GM19193 (cell line): ENCODE results near the gene ADGRB3.

Source experiments
- POLR2A ChIP-seq: IDR thresholded peaks from 4 replicates; pipeline ENCODE4 v1.6.1; 2011; ENCODE audit not compliant: insufficient read depth, insufficient read length; ENCODE audit errors: extremely low read depth

The ADGRB3 gene

DNA sequence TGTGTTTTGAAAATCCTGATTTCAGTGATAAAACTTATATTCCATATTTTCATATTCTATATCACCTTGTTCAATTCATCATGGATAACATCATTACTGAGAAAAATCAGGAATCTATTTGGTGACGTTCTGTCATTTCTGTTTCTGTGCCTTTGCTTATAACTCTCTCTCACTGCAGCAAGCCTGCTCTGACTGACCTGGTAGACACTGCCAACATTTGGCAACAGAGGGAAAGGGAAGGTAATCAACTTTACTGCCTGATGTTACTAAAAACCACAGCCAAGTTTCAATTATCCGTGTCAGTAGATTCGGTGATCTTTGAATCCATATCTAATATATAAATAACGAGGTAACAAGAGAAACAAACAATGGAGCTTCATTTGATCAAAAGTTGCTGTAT, 659.8 kb downstream of the ADGRB3 start:
- no peak for TF ChIP-seq POLR2A

DNA sequence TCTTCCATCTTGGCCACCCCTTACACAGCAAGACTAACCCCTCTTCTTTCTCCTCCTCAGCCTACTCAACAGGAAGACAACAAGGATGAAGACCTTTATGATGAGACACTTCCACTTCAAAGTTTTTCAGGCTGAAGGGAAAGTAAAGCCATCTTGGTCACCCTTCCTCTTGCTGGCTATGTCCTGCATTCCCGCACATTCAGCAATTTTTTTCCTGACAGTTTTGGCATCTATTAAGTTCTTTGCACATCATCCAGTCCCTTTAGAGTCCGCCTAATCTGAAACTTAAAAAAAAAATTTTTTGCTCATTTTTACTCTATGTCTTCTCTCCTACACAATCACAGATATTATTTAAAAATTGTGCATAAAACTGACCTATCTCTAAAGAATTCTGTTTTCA, 668.3 kb downstream of the ADGRB3 start:
- TF ChIP-seq POLR2A: no peak

DNA sequence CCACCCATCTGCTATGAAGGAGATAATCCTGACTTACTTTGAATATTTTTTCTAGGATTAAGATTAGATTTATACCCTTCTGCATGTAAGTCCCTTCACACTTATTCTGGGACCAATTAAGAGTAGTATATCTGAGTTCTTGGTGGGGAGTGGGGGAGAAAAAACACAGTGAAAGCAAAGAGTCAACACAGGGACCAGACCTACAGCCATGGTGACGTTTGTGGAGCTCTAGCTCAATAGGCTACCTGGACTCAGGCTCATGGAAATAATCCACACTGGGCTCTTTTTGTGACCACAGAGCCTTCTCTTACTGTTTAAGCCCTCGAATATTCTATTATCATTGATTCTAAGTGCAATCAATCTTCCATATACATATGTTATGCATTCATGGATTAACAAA, 670.4 kb downstream of the ADGRB3 start:
- no peak for TF ChIP-seq POLR2A

DNA sequence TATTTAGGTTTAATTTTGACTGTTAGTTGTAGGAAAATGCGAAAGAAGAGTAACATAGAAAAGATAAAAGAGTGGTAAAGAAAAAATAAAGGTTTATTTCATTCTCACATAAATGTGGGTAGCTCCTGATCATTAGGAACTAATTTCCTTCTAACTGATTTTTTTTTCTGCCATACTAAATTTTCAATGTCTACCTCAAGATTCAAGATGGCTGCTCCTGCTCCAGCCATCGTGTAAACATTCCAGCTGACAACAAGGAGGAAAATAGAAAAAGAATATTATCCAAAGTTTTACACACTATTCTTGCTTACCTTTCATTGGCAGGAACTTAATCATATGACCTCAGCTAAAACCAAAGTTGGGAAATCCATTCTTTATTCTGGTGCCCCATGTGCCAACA, 673.5 kb downstream of the ADGRB3 start:
- no peak for TF ChIP-seq POLR2A

DNA sequence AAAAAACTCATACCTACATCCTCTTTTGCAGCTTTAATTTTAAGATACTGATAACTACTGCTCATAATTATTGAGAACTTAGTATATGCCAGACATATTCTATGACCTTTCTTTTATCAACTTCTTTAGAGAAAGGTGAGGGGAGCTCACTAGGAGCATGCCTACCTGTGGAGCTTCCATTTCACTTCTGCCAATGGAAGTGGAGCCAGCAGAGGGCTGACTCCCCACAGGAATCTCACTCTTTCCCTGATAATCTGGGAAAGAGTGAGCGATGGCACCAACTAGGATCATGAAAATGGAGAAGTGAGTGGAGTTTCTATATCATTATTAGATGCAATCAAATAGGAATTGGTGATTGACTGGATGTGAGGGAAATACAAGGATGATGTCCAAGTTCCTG, 676.8 kb downstream of the ADGRB3 start:
- no peak for TF ChIP-seq POLR2A

DNA sequence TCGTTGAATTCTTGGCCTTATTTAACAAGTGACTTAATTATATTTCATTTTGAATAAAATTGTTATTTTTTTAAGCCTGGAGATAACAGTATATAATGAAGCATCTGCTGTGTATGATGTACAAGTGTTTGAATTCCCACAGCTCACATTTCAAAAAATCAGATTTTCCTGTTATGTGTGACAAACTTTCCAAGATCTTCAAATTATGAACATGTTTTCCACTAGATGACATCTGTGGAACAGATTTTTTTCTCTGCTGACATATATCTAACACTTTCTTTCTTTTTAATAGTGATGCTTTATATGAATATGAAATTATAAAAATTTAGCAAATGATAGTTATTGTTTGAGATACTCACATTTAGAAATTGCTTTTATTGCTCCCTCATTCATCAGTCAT, 678.9 kb downstream of the ADGRB3 start:
- no peak for TF ChIP-seq POLR2A

DNA sequence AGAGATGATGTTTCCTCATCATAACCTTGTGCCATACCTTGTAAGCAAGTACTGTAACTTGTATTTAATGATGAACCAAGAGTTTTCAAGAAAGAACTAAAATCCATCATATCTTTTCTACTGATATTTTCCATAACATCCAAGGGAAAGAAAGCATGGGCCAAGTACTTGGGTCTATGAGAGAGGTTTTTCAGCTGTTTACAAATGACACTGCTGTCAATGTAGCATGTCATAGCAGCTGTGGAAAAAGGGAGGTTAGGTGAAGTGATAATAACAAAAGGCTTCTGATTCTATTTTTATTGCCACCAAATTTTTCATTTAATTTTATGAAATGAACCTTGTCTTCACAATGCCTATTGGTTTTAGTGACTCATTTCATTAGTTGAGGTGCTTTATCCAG, 679.4 kb downstream of the ADGRB3 start:
- TF ChIP-seq POLR2A: no peak

DNA sequence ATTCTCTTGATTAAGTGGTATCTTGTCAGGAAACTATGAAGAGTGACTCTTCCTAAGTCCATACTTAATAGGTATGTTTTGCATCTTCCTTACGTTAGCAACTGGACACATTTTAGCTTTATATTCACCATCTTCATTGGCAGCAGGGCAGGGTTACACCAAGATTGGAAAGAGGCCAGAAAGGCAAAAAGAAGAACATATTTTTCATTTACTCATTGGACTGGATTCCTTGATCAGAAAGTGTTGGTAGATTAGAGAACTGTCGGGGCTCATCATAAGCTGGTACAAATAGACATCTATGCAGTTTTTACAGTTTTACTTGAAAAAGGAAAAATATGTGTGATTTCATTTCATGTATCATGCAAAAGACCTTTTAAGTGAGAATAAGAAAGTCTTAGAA, 696.8 kb downstream of the ADGRB3 start:
- no peak for TF ChIP-seq POLR2A

DNA sequence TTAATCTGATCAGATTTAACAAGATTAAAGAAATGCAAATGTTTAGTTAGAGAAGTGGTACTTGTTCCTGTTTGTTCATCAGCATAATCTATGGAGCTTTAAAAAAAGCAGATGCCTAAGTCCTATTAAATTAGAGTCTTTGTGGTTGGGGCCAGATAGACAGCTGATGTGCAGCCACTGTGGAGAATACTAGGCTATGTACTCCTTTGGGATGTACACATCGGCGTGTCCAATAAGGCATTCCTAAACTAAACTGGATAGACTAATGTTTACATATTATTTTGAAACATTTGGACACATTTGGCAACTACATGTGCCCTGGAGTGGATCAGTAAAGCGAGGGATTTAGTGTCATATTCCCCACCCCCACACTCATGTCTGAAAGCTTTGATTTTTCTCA, 702.2 kb downstream of the ADGRB3 start:
- no peak for TF ChIP-seq POLR2A

DNA sequence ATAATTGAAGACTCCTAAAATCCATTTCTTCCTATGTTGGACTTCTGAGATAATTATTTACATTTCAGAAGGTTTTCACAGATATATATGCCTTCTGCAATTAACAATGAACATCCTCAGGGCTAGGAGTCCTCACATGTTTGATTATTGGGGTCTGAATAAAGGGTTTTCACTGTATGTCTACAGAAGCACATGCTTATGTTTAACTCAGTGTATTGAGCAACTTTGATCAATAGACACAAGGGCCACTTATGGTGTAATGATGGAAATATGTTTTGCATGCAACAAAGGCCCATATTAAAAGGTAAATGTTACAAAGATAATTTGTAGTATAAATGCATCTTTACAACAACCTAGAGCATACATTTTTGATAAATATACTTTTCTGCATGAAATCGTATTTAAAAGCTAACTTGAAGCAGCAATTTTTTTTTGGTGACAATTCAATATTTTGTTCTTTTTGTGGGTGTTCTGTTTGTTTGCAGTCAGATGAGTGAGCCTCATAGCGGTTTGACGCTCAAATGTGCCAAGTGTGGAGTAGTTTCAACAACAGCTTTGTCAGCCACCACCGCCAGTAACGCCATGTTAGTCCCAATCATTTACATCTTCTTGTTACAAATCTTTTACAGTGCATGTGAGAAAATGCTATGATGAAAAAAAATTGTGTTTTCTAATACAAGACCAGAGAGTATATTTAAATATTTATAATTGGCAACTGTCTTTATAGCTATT, 703.5 kb downstream of the ADGRB3 start:
- no peak for TF ChIP-seq POLR2A

DNA sequence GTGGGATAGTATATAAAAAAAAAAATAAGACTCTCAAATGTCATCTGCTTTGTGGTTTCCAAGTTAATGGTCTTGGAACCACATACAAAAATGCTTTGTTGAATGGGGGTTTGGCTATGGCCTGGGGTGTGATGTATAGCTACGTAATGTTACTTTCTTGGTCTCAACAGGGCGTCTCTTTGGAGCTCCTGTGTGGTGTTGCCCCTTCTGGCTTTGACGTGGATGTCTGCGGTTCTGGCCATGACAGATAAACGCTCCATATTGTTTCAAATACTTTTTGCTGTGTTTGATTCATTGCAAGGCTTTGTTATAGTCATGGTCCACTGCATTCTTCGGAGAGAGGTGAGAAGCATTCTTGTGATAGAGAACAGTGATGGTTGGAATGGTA, 704.1 kb downstream of the ADGRB3 start:
- no peak for TF ChIP-seq POLR2A

DNA sequence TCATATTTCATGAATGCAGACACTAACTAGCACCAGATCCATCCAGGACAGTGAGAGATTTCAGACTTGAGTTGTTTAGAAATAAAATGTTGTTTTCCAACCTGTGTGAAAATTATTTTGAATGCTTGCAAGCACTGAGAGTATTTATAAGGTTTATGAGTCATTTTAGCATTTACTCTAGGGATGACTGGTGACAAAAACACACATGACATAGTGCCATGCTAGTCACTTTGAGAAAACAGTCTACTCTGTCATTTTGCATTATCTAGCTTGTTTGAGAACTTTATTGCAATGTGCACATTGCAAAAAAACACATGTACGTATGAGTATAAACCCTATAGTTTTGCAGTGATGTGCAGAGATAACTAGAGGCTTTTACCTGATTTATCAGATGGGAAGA, 705.1 kb downstream of the ADGRB3 start:
- TF ChIP-seq POLR2A: no peak

DNA sequence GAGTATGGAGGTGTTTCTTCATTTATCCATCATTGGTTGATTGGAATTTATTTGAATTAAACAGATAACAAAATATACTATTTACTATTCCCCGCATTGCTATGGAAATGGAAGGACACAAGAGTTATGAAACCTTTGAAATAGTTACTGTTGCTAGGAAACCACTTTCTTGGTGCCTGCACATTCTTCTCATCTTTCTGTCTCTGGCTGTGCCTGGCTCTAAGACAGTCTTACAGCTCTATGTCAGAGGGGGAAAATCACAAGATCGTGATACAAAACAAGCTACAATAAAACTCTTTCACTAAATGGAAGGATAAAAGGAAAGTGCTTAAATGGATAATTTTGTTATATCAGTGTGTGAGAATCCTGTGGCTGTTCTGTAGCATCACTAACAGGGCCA, 708.8 kb downstream of the ADGRB3 start:
- TF ChIP-seq POLR2A: no peak

DNA sequence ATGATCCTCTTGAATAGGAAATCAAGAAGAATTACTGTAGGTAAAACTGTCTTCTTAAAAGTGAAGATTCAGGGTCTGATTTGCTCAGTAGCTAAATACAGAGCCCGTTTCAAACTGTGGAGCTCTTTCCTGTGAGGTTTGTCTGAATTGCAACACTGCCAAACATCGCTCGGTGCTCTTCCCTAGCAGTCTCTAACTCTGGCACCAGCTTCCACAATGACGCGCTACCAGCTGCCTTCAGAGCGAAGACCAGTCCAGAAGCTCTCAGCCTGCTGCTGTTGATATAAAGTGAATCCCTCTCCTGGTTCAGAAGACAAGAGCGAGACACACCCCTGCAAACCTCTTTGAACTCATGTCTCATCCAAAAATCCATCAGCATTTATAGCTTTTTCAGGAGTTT, 714.7 kb downstream of the ADGRB3 start:
- no peak for TF ChIP-seq POLR2A

DNA sequence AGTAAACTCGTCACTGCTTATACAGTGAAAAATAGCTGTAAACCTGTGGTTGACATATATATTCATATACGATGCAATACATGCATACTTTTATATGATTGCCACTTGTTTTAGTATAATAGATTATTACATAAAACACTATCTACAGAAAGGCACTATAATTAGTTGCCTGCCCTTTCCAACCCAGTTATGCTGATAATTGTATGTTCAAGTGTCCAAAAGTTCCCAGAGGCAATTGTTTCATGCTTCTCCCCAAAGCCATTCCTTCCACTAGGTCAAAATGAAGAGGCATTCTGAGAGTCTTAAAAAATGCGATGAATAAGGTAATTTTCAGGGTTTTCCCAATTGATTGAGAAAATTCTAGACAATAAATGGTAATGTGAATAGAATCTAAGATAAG, 727.1 kb downstream of the ADGRB3 start:
- no peak for TF ChIP-seq POLR2A

DNA sequence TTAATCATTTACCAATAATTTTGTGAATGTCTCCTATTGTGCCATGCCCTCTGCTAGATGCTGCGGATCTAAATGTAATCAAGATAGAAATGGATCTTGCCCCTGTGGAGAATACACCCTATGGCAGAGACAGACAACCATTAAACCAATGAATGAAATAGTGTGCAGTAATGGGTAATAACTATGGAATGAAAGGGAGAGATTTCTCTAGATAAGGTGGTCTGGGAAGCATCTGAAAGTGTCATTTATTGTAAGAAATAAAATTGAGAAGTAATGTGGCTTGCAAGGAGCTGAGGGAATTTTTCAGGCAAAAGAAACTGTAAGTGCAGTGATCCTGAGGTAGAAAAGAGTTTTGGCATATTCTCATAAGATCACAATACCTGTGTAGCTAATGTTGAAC, 731.7 kb downstream of the ADGRB3 start:
- no peak for TF ChIP-seq POLR2A

DNA sequence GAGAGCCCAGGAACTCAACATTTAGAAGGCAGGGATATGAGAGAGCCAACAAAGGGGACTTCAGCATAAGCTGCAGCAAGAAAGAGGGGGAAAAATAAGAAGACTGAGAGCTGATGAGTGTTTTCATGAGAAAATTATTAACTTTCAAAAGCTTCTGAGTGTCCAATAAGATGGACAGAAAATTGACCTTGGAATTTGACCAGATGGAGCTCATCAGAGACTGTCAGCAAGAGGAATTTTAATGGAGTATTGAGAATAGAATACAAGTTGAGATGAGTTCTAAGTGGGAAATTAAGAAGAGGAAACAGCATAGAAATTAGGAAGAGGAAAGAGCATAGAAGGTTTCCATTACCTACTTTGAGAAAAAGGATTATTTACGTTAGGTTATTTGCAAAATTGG, 733.5 kb downstream of the ADGRB3 start:
- TF ChIP-seq POLR2A: no peak

DNA sequence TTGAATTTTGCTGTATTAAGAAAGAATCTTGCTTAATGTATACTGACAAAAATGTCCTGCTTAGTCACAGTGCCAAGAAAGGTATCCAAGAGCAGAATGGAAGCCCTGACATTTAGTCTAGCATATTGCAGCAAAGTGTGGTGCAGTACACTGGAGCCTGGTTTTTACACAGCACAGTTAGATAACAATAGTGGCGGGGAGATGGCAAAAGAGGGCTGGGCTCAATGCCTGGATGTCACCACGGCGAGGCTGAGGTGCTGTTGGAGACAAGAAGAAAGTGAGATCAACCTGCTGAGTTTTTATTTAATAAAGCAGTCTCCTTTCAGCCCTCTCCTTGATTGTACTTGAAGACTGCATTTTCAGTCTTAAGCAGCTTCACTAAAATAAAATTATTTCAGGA, 735.7 kb downstream of the ADGRB3 start:
- no peak for TF ChIP-seq POLR2A

DNA sequence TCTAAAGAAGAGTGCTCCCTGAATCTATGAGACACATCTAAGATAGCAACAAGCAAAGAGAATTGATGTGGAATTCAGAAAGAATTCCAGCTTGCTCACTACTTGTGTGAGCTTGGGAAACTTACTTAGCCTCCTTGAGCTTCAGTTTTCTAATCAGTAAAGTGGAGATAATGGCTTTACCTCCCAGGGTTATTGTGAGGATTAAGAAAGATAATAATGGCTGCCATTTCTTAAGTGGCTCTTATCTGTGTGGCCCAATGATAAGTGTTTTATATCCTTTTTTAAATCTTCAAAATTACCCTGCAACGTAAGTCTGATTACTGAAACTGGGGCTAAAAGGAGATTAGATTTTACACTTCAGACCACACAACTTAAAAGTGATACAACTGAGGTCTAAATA, 743.2 kb downstream of the ADGRB3 start:
- no peak for TF ChIP-seq POLR2A
